PC-3 (cell line): ENCODE measurements around the gene TEX28.

Experiments used
- CTCF ChIP-seq: fragments of 300-600 bp; sonication (generic); conservative IDR thresholded peaks from 2 replicates; pipeline ENCODE4 v1.5.1; 2017; ENCODE audit warnings: antibody characterized with exemption, low read depth, mild to moderate bottlenecking, low read length
- EZH2 ChIP-seq: fragments of 300-600 bp; sonication (generic); IDR thresholded peaks from one replicate; pipeline ENCODE4 v1.6.1; 2017; ENCODE audit warnings: antibody characterized with exemption, mild to moderate bottlenecking, low read length; ENCODE audit not compliant: unreplicated experiment
- EZH2phosphoT487 ChIP-seq: fragments of 300-600 bp; sonication (generic); IDR thresholded peaks from 2 replicates; pipeline ENCODE4 v1.6.1; 2018; ENCODE audit warnings: mild to moderate bottlenecking, antibody characterized with exemption, low read length, borderline replicate concordance

GRCh38 chrX:154313147-154313546, 18.2 kb upstream of the TEX28 start:
- TF ChIP-seq CTCF, result no peak
- TF ChIP-seq EZH2, result no peak
- no peak for TF ChIP-seq EZH2phosphoT487
